GM18517 (cell line): ENCODE results near the gene TGM4.

Experiments used
- ATAC-seq: cut with Tn5 transposase; IDR thresholded peaks from one replicate; pipeline ENCODE4 v1.9.1; 2021; ENCODE audit warnings: mild to moderate bottlenecking, moderate library complexity; ENCODE audit not compliant: unreplicated experiment

The TGM4 gene

DNA sequence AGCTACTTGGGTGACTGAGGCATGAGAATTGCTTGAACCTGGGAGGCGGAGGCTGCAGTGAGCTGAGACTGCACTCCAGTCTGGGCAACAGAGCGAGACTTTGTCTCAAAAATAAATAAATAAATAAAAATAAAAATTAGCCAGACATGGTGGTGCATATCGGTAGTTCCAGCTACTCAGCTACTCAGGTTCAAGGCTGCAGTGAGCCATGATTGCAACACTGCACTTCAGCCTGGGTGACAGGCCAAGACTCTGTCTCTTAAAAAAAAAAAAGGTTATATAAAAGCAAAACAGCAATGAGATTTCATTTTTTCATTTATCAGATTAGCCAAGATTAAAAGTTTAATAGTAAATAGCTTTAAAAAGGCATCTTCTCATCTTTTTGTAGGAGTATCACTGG lies 2.9 kb downstream of the TGM4 start:
- no peak for ATAC-seq

DNA sequence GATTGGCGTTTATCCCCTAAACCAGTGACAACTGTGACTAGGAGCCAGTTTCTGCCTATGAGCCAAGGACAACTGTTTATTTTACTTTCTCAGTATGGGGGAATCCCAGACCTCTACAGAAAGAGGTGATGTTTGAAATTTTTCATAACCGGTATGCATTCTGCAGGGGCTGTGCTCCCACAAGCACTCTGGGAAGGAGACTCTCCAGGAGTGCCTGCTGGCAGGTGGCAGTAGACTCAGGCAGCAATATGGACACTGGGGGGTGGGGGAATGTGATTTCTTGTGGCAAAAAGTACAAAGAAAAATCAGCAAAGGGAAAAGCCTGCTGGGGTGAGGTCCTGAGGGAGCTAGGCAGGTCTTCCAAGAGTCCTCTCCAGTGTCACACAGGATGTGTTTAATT lies 5.9 kb downstream of the TGM4 start:
- ATAC-seq, result no peak

GRCh38 chr3:44883213-44883955 lies 9.0 kb downstream of the TGM4 start:
- ATAC-seq, result no peak

- ATAC-seq, result no peak
These were observed 9.6 kb downstream of the TGM4 start for GRCh38 chr3:44883999-44884431.

GRCh38 chr3:44885618-44886017 lies 11.2 kb downstream of the TGM4 start:
- no peak for ATAC-seq

DNA sequence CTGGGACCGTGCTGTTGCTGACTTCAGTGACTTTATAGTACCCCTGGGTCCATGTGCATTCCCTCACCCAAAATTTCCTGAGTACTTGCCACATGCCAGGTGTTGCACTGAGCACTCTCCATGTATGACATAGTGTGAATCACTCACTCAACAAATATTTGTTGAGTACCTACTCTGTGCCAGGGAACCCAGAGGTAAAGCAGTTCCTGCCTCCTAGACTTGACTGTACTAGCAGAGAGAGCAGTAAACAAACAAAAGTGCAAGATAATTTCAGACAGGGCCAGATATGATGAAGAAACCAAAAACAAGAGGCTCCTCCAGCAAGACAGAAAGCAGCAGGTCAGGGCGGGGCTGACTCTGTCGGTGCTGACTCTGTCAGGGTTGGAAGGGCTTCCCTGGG lies 12.2 kb downstream of the TGM4 start:
- no peak for ATAC-seq

DNA sequence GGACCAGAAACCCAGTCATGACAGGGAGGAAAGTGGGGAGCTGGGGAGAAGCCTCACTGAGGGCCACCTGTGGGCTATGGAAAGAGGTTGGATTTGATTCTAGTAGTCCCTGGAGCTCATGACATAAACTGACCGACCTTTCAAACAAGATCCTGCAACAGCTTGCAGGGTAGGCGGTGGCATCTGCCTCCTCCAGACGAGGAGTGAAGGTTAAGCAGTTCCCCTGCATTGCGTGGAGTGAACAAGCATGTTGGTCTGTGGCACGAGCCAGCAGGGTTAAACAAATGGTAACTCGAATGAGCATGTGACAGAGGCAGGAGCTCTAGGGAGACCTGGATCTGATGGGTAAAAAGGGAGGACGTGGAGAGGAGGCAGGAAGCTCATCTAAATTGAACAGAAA lies 12.7 kb downstream of the TGM4 start:
- no peak for ATAC-seq

- no peak for ATAC-seq
These were observed 15.8 kb downstream of the TGM4 start for GRCh38 chr3:44890258-44890657.

DNA sequence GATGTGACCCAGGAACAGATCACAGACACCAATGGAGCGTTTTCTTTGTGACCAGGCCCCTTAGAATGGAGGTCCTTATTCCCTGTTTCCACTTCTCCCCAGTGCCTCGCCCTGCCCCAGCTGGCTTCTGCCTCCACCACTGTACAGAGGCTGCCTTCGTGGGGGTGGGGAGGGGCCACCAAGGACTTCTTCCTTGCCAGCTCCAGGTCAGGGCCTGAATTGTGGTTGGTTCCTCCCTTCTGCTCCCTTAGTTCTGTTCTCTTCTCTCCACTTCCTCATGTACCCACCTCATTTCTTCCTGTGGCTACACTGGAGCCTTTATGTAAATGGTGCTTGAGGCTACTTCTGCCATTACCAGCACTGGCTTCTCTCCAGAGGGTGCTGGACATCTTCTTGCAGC lies 16.4 kb downstream of the TGM4 start:
- no peak for ATAC-seq

GRCh38 chr3:44892689-44893088 lies 18.3 kb downstream of the TGM4 start:
- ATAC-seq, result no peak

DNA sequence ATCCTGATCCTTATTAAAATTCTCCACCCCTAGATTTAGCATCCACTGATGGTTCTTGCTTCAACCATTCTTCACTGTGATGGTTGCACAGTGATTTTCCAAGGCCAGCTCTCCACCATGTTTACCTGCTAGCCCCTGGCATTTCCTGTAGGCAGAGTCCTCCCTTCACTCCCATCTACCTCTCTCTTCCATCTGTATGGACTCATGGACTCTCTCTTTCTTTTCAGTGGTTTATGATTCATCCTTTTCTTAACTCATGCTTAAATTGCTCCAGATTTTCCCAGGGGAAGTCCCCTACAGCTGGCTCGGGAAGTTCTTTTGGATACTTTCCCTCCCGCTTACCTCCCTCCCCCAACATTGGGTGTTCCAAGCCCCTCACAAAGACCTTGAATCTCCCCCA lies 18.7 kb downstream of the TGM4 start:
- no peak for ATAC-seq

- no peak for ATAC-seq
These were observed 20.1 kb downstream of the TGM4 start for GRCh38 chr3:44894485-44894884.

- no peak for ATAC-seq
These were observed 22.0 kb downstream of the TGM4 start for GRCh38 chr3:44896440-44896839.

- ATAC-seq, result no peak
These were observed 25.4 kb downstream of the TGM4 start for GRCh38 chr3:44899683-44900367.

DNA sequence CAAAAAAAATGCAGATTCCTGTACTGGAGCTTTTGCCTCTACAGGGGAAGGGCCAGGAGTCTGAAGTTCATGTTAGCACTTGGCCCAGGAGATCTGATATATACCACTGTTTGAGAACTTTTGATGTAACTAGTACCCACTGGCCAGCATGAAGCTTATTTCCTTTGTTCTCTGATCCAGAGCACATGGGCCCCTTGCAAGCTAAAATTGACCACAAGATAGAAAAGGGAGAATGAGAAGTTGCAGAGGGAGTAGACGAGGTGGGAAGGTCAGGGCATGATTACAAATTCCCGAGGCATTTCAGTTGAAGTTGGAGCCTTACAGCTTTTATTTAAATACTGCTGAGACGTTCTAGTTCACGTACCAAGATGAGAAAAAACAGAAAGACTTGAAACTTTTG lies 28.2 kb downstream of the TGM4 start:
- ATAC-seq, result no peak

- ATAC-seq, result no peak
These were observed 28.9 kb downstream of the TGM4 start for GRCh38 chr3:44903314-44903713.

- no peak for ATAC-seq
These were observed 29.3 kb downstream of the TGM4 start for GRCh38 chr3:44903751-44904150.

DNA sequence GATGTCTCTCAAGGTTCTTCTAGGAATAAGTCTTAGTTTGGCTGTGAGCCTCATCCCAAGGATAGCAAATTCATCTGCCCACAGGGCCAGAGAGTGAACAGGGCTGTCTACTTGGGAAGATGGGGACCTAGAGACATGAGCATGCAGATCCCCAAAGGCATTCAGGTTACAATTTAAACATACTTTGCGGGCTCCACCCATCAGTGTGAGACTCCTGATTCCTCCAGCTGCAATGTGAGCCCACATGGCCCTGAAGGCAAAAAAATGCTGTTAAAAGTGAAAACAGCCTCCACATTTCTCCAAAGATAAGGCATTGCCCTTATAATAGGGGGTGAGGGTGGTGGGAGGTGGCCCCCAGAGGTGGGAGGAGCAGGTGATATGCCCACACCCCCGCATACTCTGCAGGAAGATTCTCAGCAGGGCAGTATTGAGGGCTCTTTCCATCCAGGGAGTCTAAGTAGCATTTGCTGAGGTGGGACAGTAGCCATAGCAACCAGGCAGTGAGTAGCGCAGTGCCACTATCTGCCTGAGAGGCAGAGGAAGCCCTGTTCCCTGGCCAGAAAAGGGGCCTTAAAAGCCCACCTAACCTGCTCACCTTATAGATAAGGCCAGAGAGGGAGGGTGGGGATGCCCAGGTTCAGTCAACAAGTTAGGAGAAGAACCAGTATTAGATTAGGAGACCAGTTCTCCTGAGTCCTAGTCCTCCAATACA lies 31.2 kb downstream of the TGM4 start:
- no peak for ATAC-seq

DNA sequence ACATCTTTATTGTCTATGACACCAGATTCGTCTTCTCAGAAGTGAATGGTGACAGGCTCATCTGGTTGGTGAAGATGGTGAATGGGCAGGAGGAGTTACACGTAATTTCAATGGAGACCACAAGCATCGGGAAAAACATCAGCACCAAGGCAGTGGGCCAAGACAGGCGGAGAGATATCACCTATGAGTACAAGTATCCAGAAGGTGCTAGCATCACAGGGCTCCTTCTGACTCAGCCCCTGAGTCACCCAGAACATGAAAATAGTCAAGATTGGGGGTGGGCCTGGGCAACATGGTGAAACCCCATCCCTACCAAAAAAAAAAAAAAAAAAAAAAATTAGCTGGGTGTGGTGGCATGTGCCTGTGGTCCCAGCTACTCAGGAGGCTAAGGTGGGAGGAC lies 32.6 kb downstream of the TGM4 start:
- ATAC-seq, result no peak

- no peak for ATAC-seq
These were observed 33.2 kb downstream of the TGM4 start for GRCh38 chr3:44907612-44908011.

- ATAC-seq, result no peak
These were observed 34.7 kb downstream of the TGM4 start for GRCh38 chr3:44909063-44909462.

DNA sequence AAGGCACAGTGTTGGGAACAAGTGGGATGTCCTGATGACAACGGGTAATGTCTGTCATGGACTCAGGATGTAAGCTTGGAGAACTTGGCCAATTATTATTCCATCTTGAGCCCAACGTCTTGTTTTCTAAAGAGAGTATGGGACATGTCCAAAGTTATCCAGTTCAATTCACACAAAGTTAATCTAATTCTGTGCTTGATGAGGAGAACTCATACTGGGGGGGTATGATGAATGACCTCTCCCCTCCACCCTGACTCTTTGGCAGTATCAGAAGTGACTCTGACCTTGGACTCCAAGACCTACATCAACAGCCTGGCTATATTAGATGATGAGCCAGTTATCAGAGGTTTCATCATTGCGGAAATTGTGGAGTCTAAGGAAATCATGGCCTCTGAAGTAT lies 36.3 kb downstream of the TGM4 start:
- ATAC-seq, result no peak
